Lower leg skin (tissue), 4 donors: ENCODE results near the gene B3GALT6. TPM values are rescaled to one million over a fixed set of nuclear protein-coding genes. Genes with fewer than 3 reads are reported as not detected.

Experiments used
- DNase-seq, 2 donors: peaks; one replicate each; pipeline ENCODE4 v3.0.0-alpha.2; 2019; ENCODE audit warnings: low spot score in 2 of 2
- H3K4me3 ChIP-seq: fragments of 200-600 bp; sonication (generic); 2 replicates; pipeline ENCODE4 v1.5.1; 2017; ENCODE audit warnings: mild to moderate bottlenecking, low read depth; ENCODE audit not compliant: poor library complexity, severe bottlenecking
- CTCF ChIP-seq, 3 donors: fragments of 450-650 bp; IDR thresholded peaks; one replicate each; pipeline ENCODE4 v1.5.1; 2016; ENCODE audit warnings: antibody characterized with exemption in 3 of 3, mild to moderate bottlenecking in 3 of 3, moderate library complexity in 2 of 3
- POLR2A ChIP-seq, 2 donors: fragments of 450-650 bp; IDR thresholded peaks; one replicate each; pipeline ENCODE4 v1.6.1; 2016 to 2017; ENCODE audit warnings: antibody characterized with exemption in 2 of 2, mild to moderate bottlenecking in 1 of 2, moderate library complexity in 1 of 2
- WGBS, 2 donors: methylation state at CpG; one replicate each; pipeline ENCODE4 v1.1.5; 2018; 5-methylcytosine and 5-hydroxymethylcytosine counted together
- intact Hi-C: fragments of 100-400 bp; cut with DNase I; formaldehyde crosslinking; loops from one replicate; pipeline ENCODE4 v1.15.0; 2023; ENCODE audit warnings: low total_unique reads
- total RNA-seq, 4 donors: library from RNA; depleted of rRNA; stranded (reverse); fragments of >200 nt; gene quantifications; one replicate each; pipeline ENCODE4 v1.1.0, GENCODE V29; 2016

The B3GALT6 gene
- total RNA-seq, 4 donors from 2014 or later, result 12.8 to 26.1 (median 18.9) TPM

GRCh38 chr1:1250786-1251284, 18.8 kb downstream of the B3GALT6 start:
- DNase-seq, result no peak
- WGBS, 2 donors, result 66 to 75% methylated on average over 10 to 16 of the region's 16 CpGs
- intact Hi-C loops, result no loop called here
- no peak overlapping the region for H3K4me3 ChIP-seq
- no peak for TF ChIP-seq POLR2A (IDR thresholded peaks at IDR 0.05)
- no peak for TF ChIP-seq CTCF (IDR thresholded peaks at IDR 0.05)

GRCh38 chr1:1253314-1253713, 21.3 kb downstream of the B3GALT6 start:
- no peak for TF ChIP-seq POLR2A (IDR thresholded peaks at IDR 0.05)
- no peak for TF ChIP-seq CTCF (IDR thresholded peaks at IDR 0.05)
- WGBS, 2 donors, result 88 to 92% methylated on average over 11 to 12 of the region's 12 CpGs
- H3K4me3 ChIP-seq, result no peak overlapping the region
- DNase-seq, result no peak
- intact Hi-C loops, result no loop called here

GRCh38 chr1:1253972-1254666, 22.1 kb downstream of the B3GALT6 start:
- no peak overlapping the region for H3K4me3 ChIP-seq
- 92 to 96% methylated on average over 46 of the region's 50 CpGs for WGBS, 2 donors
- TF ChIP-seq CTCF (IDR thresholded peaks at IDR 0.05), result no peak
- TF ChIP-seq POLR2A (IDR thresholded peaks at IDR 0.05), result no peak
- DNase-seq, result no peak
- intact Hi-C loops, result no loop called here

- H3K4me3 ChIP-seq, result no peak overlapping the region
- DNase-seq, result no peak
- TF ChIP-seq CTCF (IDR thresholded peaks at IDR 0.05) (no peak), POLR2A (IDR thresholded peaks at IDR 0.05) (no peak)
- WGBS, 2 donors, result 84 to 88% methylated on average over 15 to 21 of the region's 21 CpGs
- intact Hi-C loops, result no loop called here
These were observed 22.6 kb downstream of the B3GALT6 start for GRCh38 chr1:1254667-1254998.

- TF ChIP-seq CTCF (IDR thresholded peaks at IDR 0.05) (no peak), POLR2A (IDR thresholded peaks at IDR 0.05) (no peak)
- H3K4me3 ChIP-seq, result no peak overlapping the region
- intact Hi-C loops, result no loop called here
- DNase-seq, result no peak
- 93 to 94% methylated on average over 26 of the region's 26 CpGs for WGBS, 2 donors
These were observed 23.0 kb downstream of the B3GALT6 start for GRCh38 chr1:1255078-1255477.

GRCh38 chr1:1255611-1256010, 23.6 kb downstream of the B3GALT6 start:
- TF ChIP-seq POLR2A (IDR thresholded peaks at IDR 0.05), result no peak
- TF ChIP-seq CTCF (IDR thresholded peaks at IDR 0.05), result no peak
- no peak overlapping the region for H3K4me3 ChIP-seq
- WGBS, 2 donors, result 93 to 94% methylated on average over 10 of the region's 10 CpGs
- no peak for DNase-seq
- intact Hi-C loops, result no loop called here
